Ascending aorta (tissue), 2 donors: ENCODE measurements around the gene GRK2. TPM values are rescaled to one million over a fixed set of nuclear protein-coding genes. Genes with fewer than 3 reads are reported as not detected.
A peak's percentile ranks its signal among the peaks of the same experiment; 100 is the strongest.

ENCODE experiments used
- DNase-seq, 2 donors: peaks; one replicate each; pipeline ENCODE4 v3.0.0-alpha.2; 2019; ENCODE audit warnings: low spot score in 2 of 2
- H3K27ac ChIP-seq, 2 donors: fragments of 200-600 bp; sonication (generic); one replicate each; pipeline ENCODE4 v1.5.1; 2016 to 2017; ENCODE audit warnings: mild to moderate bottlenecking in 1 of 2
- H3K27me3 ChIP-seq: fragments of 200-600 bp; sonication (generic); one replicate; pipeline ENCODE4 v1.5.1; 2017
- H3K36me3 ChIP-seq, 2 donors: fragments of 200-600 bp; sonication (generic); one replicate each; pipeline ENCODE4 v1.5.1; 2016
- H3K4me1 ChIP-seq, 2 donors: fragments of 200-600 bp; sonication (generic); one replicate each; pipeline ENCODE4 v1.5.1; 2016 to 2017; ENCODE audit warnings: mild to moderate bottlenecking in 1 of 2
- H3K4me3 ChIP-seq, 2 donors: fragments of 200-600 bp; sonication (generic); one replicate each; pipeline ENCODE4 v1.5.1; 2016 to 2017; ENCODE audit warnings: mild to moderate bottlenecking in 1 of 2
- H3K9me3 ChIP-seq, 2 donors: fragments of 200-600 bp; sonication (generic); one replicate each; pipeline ENCODE4 v1.5.1; 2016
- CTCF ChIP-seq, 3 experiments: fragments of 200-600 bp in 2 of 3; fragments of 450-650 bp in 1 of 3; sonication (generic) in 2 of 3; IDR thresholded peaks; one replicate each; pipeline ENCODE4 v1.5.1; 2016 to 2019; ENCODE audit warnings: antibody characterized with exemption in 3 of 3, mild to moderate bottlenecking in 1 of 3, moderate library complexity in 1 of 3
- intact Hi-C: fragments of 100-400 bp; cut with DNase I; formaldehyde crosslinking; loops from one replicate; pipeline ENCODE4 v1.15.1; 2023
- total RNA-seq: library from RNA; depleted of rRNA; stranded (reverse); fragments of >200 nt; gene quantifications from one replicate; pipeline ENCODE4 v1.1.0, GENCODE V29; 2016

Gene GRK2
- total RNA-seq, 1 donor from 2014 or later, result 65.3 TPM

GRCh38 chr11:67290801-67291200 is 24.5 kb downstream of the GRK2 start:
- Histone ChIP-seq H3K4me3 (peak overlapping the region in 1 of 2 donors; percentile 76), H3K4me1 (peaks cover 14 to 38% of the 10 kb centered on the region in 2 donors), H3K36me3 (peaks cover 18 to 39% of the 10 kb centered on the region in 2 donors)

GRCh38 chr11:67291481-67292381 is 25.5 kb downstream of the GRK2 start:
- peaks cover 17 to 40% of the 10 kb centered on the region in 2 donors for H3K36me3 ChIP-seq
- H3K27ac ChIP-seq, result peak overlapping the region in 1 of 2 donors; percentile 91
- H3K27me3 ChIP-seq, result no peaks in the 10 kb centered on the region
- DNase-seq, result no peak
- no peak for TF ChIP-seq CTCF (IDR thresholded peaks at IDR 0.05)
- peaks cover 14 to 38% of the 10 kb centered on the region in 2 donors for H3K4me1 ChIP-seq
- H3K9me3 ChIP-seq, result no peaks in the 10 kb centered on the region
- intact Hi-C loops, result no loop called here
- H3K4me3 ChIP-seq, result no peak overlapping the region

More at GRCh38 chr11:67290801-67291200, 24.5 kb downstream of the GRK2 start:
- no peak for DNase-seq
- no peaks in the 10 kb centered on the region for H3K27me3 ChIP-seq
- no peak for TF ChIP-seq CTCF (IDR thresholded peaks at IDR 0.05)
- intact Hi-C loops, result no loop called here
- H3K9me3 ChIP-seq, result no peaks in the 10 kb centered on the region
- peak overlapping the region; percentile 91 to 98 for H3K27ac ChIP-seq

GRCh38 chr11:67292671-67293070 is 26.4 kb downstream of the GRK2 start:
- intact Hi-C loops, result no loop called here
- Histone ChIP-seq H3K4me1 (peaks cover 12 to 32% of the 10 kb centered on the region in 2 donors), H3K27me3 (no peaks in the 10 kb centered on the region), H3K4me3 (no peak overlapping the region), H3K36me3 (peaks cover 17 to 43% of the 10 kb centered on the region in 2 donors), H3K27ac (no peak overlapping the region), H3K9me3 (no peaks in the 10 kb centered on the region)
- no peak for TF ChIP-seq CTCF (IDR thresholded peaks at IDR 0.05)
- DNase-seq, result no peak

GRCh38 chr11:67293090-67293489 is 26.8 kb downstream of the GRK2 start:
- H3K27ac ChIP-seq, result no peak overlapping the region
- peaks cover 7 to 28% of the 10 kb centered on the region in 2 donors for H3K4me1 ChIP-seq
- intact Hi-C loops, result no loop called here
- no peaks in the 10 kb centered on the region for H3K9me3 ChIP-seq
- no peak for DNase-seq
- H3K27me3 ChIP-seq, result no peaks in the 10 kb centered on the region
- peaks cover 17 to 43% of the 10 kb centered on the region in 2 donors for H3K36me3 ChIP-seq
- H3K4me3 ChIP-seq, result no peak overlapping the region
- TF ChIP-seq CTCF (IDR thresholded peaks at IDR 0.05), result no peak

- no peaks in the 10 kb centered on the region for H3K27me3 ChIP-seq
- intact Hi-C loops, result no loop called here
- H3K4me3 ChIP-seq, result no peak overlapping the region
- H3K9me3 ChIP-seq, result no peaks in the 10 kb centered on the region
- no peak for DNase-seq
- no peak for TF ChIP-seq CTCF (IDR thresholded peaks at IDR 0.05)
- H3K36me3 ChIP-seq, result peaks cover 39 to 60% of the 10 kb centered on the region in 2 donors
- peaks cover 0 to 13% of the 10 kb centered on the region in 2 donors for H3K4me1 ChIP-seq
- H3K27ac ChIP-seq, result no peak overlapping the region
Measured at GRCh38 chr11:67295846-67296245, 29.6 kb downstream of the GRK2 start.
